Kidney epithelial cell (primary cell): ENCODE data around the gene PRX. TPM values are rescaled to one million over a fixed set of nuclear protein-coding genes. Genes with fewer than 3 reads are reported as not detected.

Experiments
- DNase-seq: peaks from one replicate; pipeline ENCODE4 v3.0.0-alpha.2; 2010; ENCODE audit warnings: low read depth
- H3K27me3 ChIP-seq: 2 replicates; pipeline ENCODE4 v1.6.0; 2011; ENCODE audit warnings: low read length; ENCODE audit not compliant: control insufficient read depth, insufficient read depth
- H3K36me3 ChIP-seq: 2 replicates; pipeline ENCODE4 v1.5.1; 2011; ENCODE audit warnings: low read length; ENCODE audit not compliant: control insufficient read depth, insufficient read depth
- H3K4me3 ChIP-seq: 2 replicates; pipeline ENCODE4 v1.5.1; 2011; ENCODE audit warnings: low read depth, mild to moderate bottlenecking, control low read depth, low read length
- total RNA-seq: library from RNA; depleted of rRNA; stranded (reverse); fragments of >200 nt; gene quantifications from 2 replicates; pipeline ENCODE4 v1.2.3, GENCODE V29; 2015
- TF ChIP-seq, protein P1 (sequence below): IDR thresholded peaks from 2 replicates; pipeline ENCODE4 v1.5.1; 2011; ENCODE audit warnings: mild to moderate bottlenecking, moderate library complexity, low read length, control low read depth, inconsistent platforms; ENCODE audit not compliant: insufficient read depth, poor library complexity, severe bottlenecking

PRX gene
- total RNA-seq, 1 donor from 2014 or later, result 2.7 TPM

DNA sequence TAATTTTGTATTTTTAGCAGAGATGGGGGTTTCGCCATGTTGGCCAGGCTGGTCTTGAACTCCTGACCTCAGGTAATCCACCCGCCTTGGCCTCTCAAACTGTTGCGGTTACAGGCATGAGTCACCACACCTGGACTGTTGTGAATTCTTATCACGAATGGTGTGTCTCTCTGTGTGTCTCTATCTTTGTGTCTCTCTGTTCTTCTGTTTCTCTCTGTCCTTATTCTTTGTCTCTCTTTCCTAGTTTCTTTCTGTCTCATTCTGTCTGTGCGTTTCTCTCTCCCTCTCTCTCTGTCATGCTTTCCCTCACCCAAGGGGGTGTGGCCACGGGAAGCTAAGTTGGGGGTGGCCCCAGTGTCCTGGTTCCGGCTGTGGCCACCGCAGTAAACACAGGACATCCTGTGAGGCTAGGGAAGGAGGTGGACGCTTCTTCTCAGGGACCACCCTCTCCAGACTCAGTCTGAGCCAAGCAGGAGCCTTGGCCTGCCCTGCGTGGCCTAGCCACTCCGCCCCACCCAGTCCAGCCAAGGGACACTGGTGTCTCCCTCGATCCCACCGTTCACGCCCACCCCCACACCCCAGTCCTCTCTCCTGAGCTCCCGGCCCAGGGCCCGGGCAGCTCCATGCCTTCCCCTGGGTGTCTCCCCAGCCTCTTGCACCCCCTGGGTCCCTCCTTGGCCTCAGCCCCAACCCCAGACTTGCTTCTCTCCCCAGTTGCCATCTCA, 3.9 kb upstream of the PRX start:
- Histone ChIP-seq H3K36me3 (no peaks in the 10 kb centered on the region), H3K27me3 (no peaks in the 10 kb centered on the region), H3K4me3 (no peak overlapping the region)
- TF ChIP-seq, protein P1, sequence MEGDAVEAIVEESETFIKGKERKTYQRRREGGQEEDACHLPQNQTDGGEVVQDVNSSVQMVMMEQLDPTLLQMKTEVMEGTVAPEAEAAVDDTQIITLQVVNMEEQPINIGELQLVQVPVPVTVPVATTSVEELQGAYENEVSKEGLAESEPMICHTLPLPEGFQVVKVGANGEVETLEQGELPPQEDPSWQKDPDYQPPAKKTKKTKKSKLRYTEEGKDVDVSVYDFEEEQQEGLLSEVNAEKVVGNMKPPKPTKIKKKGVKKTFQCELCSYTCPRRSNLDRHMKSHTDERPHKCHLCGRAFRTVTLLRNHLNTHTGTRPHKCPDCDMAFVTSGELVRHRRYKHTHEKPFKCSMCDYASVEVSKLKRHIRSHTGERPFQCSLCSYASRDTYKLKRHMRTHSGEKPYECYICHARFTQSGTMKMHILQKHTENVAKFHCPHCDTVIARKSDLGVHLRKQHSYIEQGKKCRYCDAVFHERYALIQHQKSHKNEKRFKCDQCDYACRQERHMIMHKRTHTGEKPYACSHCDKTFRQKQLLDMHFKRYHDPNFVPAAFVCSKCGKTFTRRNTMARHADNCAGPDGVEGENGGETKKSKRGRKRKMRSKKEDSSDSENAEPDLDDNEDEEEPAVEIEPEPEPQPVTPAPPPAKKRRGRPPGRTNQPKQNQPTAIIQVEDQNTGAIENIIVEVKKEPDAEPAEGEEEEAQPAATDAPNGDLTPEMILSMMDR, result no peak
- no peak for DNase-seq

DNA sequence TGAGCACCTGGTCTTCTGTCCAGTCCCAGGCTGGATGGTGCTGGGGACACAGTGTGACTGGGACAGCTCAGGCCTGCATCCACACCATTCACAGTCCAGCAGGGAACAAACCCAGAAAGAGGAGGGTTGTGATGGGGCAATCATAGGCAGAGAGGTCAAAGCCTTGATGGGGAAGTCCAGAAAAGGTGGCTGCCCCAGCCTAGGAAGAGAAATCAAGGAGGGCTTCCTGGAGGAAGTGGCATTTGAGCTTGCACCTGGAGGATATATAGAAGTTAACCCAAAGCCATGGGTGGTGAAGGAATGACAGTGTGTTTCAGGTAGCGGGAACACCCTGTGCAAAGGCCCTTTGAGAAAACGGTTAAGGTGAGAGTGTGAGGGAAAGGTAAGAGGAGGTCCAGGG, 2.6 kb upstream of the PRX start:
- Histone ChIP-seq H3K4me3 (no peak overlapping the region), H3K36me3 (no peaks in the 10 kb centered on the region), H3K27me3 (no peaks in the 10 kb centered on the region)
- TF ChIP-seq, protein P1, result no peak
- DNase-seq, result no peak

DNA sequence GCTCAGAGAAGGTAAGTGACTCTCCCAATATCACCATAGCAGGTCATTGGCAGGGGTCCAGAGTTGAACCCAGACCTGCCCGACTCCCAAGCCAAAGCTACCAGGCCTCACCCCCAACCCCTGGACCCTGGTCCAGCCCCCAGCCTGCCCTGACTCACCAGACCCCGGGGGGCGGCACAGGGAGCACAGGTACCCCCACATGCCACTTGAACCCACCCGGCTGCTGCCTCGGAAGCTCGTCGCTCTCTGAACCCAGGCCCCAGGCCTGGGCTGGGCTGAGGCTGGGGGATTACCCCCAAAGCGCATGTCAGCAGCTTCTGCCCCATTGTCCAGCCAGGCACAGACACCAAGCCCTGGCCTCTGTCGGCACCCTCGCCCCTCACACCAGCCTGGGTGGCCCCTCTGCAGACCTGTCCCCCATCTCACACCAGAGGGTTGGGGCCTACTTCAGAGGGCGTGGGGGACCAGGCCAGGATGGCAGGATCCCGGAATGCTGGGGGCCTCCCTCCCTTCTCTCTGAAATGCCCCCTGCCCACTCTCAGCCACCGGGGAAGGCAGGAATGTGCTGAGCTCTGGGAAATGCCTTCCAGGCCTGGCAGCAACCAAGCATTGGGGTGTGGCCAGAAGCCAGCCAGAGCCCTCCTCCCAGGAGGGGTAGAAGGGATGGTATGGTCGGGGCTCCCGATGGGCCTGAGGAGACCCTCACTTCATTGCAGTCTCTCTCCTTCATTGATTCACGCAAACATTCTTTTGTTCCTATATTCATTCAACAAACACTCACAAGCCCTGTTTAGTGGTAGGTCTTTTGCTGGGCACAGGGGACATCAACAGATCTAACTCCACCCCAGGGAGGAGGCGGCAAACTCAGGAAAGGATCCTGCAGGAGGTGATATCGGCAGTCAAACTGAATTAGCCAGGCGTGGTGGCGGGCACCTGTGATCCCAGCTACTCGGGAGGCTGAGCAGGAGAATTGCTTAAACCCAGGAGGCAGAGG, 1.7 kb upstream of the PRX start:
- Histone ChIP-seq H3K36me3 (no peaks in the 10 kb centered on the region), H3K4me3 (no peak overlapping the region), H3K27me3 (no peaks in the 10 kb centered on the region)
- TF ChIP-seq, protein P1, result no peak
- DNase-seq, result no peak

DNA sequence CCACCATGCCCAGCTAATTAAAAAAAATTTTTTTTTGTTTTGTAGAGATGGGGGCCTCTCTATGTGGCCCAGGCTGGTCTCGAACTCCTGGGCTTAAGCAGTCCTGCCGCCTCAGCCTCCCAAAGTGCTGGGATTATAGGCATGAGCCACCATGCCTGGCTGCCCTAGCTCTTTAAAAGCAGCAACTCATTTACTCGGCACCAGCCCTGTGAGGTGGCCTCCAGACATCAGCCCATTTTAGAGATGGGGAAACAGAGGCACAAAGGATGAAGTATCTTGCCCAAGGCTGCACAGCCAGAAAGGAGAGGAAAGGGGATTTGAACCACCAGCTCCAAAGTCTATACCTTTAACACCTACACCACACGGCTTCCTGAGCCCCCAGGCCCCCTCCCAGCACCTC, 312 bp downstream of the PRX start:
- no peak overlapping the region for H3K4me3 ChIP-seq
- H3K27me3 ChIP-seq, result no peaks in the 10 kb centered on the region
- no peak for DNase-seq
- TF ChIP-seq, protein P1, result no peak
- H3K36me3 ChIP-seq, result no peaks in the 10 kb centered on the region

DNA sequence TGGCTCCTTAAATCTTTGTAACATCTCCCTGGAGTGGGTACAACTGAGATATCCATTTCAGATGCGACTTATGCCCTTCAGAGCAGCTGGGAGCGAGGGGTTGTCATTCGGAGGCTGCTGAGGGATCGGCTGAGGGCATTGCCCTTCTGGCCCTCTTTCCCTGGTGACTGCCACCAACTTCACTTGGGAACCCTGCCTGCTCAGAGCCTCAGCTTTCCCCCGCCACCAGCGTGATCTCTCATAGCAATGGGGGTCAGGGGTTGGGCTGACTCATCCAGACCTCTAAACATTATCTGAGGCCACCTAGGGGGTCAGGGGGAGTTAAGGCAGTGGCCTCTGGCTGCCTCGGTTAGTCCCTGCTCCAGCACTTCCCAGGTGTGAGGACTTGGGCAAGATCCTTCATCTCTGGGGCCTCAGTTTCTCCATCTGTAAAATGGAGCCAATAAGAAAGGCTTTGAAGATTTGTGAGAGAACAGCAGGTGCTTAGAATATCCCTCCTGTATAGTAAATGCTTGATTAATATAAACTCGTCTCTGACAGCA, 1.1 kb downstream of the PRX start:
- Histone ChIP-seq H3K4me3 (no peak overlapping the region), H3K27me3 (no peaks in the 10 kb centered on the region), H3K36me3 (no peaks in the 10 kb centered on the region)
- TF ChIP-seq, protein P1, result no peak
- DNase-seq, result no peak
